HG03354 (cell line): ENCODE results near the gene MYOM3.
"Not testable (repeated sequence)": the region's sequence is repeated elsewhere in the genome, so short reads cannot be mapped to it uniquely, and the experiment has no call there.

Experiments used
- ATAC-seq: cut with Tn5 transposase; IDR thresholded peaks from one replicate; pipeline ENCODE4 v1.9.1; 2021; ENCODE audit warnings: mild to moderate bottlenecking; ENCODE audit not compliant: unreplicated experiment, poor library complexity, severe bottlenecking

Gene MYOM3

GRCh38 chr1:24048894-24049293 is 63.0 kb downstream of the MYOM3 start:
- not testable (repeated sequence) for ATAC-seq

GRCh38 chr1:24048205-24048869 is 63.6 kb downstream of the MYOM3 start:
- no peak for ATAC-seq

GRCh38 chr1:24047110-24047477 is 64.8 kb downstream of the MYOM3 start:
- no peak for ATAC-seq

- no peak for ATAC-seq
Measured at GRCh38 chr1:24045771-24046170, 66.2 kb downstream of the MYOM3 start.

- ATAC-seq = not testable (repeated sequence)
Measured at GRCh38 chr1:24044672-24045071, 67.3 kb downstream of the MYOM3 start.

GRCh38 chr1:24043345-24044032 is 68.4 kb downstream of the MYOM3 start:
- no peak for ATAC-seq

GRCh38 chr1:24042315-24042714 is 69.6 kb downstream of the MYOM3 start:
- ATAC-seq = no peak

- ATAC-seq = no peak
Measured at GRCh38 chr1:24036088-24036487, 75.8 kb downstream of the MYOM3 start.

GRCh38 chr1:24032981-24033380 is 79.0 kb downstream of the MYOM3 start:
- ATAC-seq = no peak

GRCh38 chr1:24030976-24031516 is 80.9 kb downstream of the MYOM3 start:
- not testable (repeated sequence) for ATAC-seq

GRCh38 chr1:24027838-24028468 is 84.0 kb downstream of the MYOM3 start:
- ATAC-seq = no peak

- ATAC-seq = no peak
Measured at GRCh38 chr1:24022581-24023361, 89.2 kb downstream of the MYOM3 start.

GRCh38 chr1:24021403-24022266 is 90.3 kb downstream of the MYOM3 start:
- no peak for ATAC-seq

- ATAC-seq = no peak
Measured at GRCh38 chr1:24020470-24020869, 91.5 kb downstream of the MYOM3 start.

GRCh38 chr1:24020025-24020424 is 91.9 kb downstream of the MYOM3 start:
- ATAC-seq = no peak

GRCh38 chr1:24018611-24019580 is 93.0 kb downstream of the MYOM3 start:
- ATAC-seq = no peak

GRCh38 chr1:24015221-24016210 is 96.4 kb downstream of the MYOM3 start:
- ATAC-seq = no peak
